BLaER1 treated with 17β-estradiol and CSF1 and Interleukin-3, amounts not matched to agents 10 nM and 100 nM (cell line): ENCODE measurements around the gene MASP2.
A peak's percentile ranks its signal among the peaks of the same experiment; 100 is the strongest.

Source experiments
- H3K27ac ChIP-seq, 11 experiments: shearing (Covaris generic); formaldehyde crosslinking; 2 replicates each; pipeline ENCODE4 v1.8.1; 2022
- H3K27me3 ChIP-seq, 11 experiments: shearing (Covaris generic); formaldehyde crosslinking; 2 replicates each; pipeline ENCODE4 v1.8.1; 2022
- H3K36me3 ChIP-seq, 11 experiments: shearing (Covaris generic); formaldehyde crosslinking; 2 replicates each; pipeline ENCODE4 v1.8.1; 2022
- H3K4me1 ChIP-seq, 10 experiments: shearing (Covaris generic); formaldehyde crosslinking; 2 replicates each; pipeline ENCODE4 v1.8.1; 2022
- H3K4me2 ChIP-seq, 11 experiments: shearing (Covaris generic); formaldehyde crosslinking; 2 replicates each; pipeline ENCODE4 v1.8.1; 2022
- H3K4me3 ChIP-seq, 10 experiments: shearing (Covaris generic); formaldehyde crosslinking; 2 replicates each; pipeline ENCODE4 v1.8.1; 2022
- H3K9ac ChIP-seq, 11 experiments: shearing (Covaris generic); formaldehyde crosslinking; 2 replicates each; pipeline ENCODE4 v1.8.1; 2022
- H3K9me3 ChIP-seq, 11 experiments: shearing (Covaris generic); formaldehyde crosslinking; replicated peaks in 1 of 11; 2 replicates each; pipeline ENCODE4 v1.8.1; 2022
- H4K20me1 ChIP-seq, 11 experiments: shearing (Covaris generic); formaldehyde crosslinking; 2 replicates each; pipeline ENCODE4 v1.8.1; 2022
- Cebpa-rat ChIP-seq, 11 experiments: shearing (Covaris generic); IDR thresholded peaks; 2 replicates each; pipeline ENCODE4 v1.8.1; 2022

Gene MASP2

DNA sequence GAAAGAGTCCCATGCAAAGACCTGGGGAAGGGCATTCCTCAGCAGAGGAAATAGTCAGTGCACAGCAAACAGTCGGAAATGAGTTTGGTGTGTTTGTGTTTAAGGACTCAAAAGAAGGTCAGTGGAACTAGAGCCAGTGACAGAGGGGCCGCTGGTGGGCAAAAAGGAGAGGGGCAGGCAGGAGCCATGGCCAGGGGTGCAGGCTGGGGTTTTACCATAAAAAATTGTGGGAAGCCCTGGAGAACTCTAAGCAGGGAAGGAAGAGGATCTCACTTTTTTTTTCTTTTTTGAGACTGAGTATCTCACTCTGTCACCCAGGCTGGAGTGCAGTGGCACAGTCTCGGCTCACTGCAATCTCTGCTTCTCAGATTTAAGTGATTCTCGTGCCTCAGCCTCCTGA is 68.3 kb downstream of the MASP2 start:
- Histone ChIP-seq H3K27me3 (no peaks in the 10 kb centered on the region), H3K27ac (no peak overlapping the region), H3K36me3 (no peaks in the 10 kb centered on the region), H3K9me3 (peaks cover 0 to 11% (median 0%) of the 10 kb centered on the region in 11 experiments; a peak in 4 of 22 replicates), H3K9ac (no peak overlapping the region), H3K4me1 (peaks cover 5 to 35% (median 10%) of the 10 kb centered on the region in 10 experiments; a peak in 19 of 20 replicates), H3K4me2 (peak overlapping the region in 3 of 11 experiments; percentile 16 to 58 (median 55); a peak in 2 of 22 replicates), H4K20me1 (no peaks in the 10 kb centered on the region), H3K4me3 (no peak overlapping the region)
- TF ChIP-seq Cebpa-rat (IDR thresholded peaks at IDR 0.05), result no peak
